HG02610 (cell line): ENCODE measurements around the gene RIMS3.
"Not testable (repeated sequence)": the region's sequence is repeated elsewhere in the genome, so short reads cannot be mapped to it uniquely, and the experiment has no call there.

ENCODE experiments used
- ATAC-seq: cut with Tn5 transposase; IDR thresholded peaks from one replicate; pipeline ENCODE4 v1.9.1; 2021; ENCODE audit warnings: mild to moderate bottlenecking, moderate library complexity; ENCODE audit not compliant: unreplicated experiment

Gene RIMS3

DNA sequence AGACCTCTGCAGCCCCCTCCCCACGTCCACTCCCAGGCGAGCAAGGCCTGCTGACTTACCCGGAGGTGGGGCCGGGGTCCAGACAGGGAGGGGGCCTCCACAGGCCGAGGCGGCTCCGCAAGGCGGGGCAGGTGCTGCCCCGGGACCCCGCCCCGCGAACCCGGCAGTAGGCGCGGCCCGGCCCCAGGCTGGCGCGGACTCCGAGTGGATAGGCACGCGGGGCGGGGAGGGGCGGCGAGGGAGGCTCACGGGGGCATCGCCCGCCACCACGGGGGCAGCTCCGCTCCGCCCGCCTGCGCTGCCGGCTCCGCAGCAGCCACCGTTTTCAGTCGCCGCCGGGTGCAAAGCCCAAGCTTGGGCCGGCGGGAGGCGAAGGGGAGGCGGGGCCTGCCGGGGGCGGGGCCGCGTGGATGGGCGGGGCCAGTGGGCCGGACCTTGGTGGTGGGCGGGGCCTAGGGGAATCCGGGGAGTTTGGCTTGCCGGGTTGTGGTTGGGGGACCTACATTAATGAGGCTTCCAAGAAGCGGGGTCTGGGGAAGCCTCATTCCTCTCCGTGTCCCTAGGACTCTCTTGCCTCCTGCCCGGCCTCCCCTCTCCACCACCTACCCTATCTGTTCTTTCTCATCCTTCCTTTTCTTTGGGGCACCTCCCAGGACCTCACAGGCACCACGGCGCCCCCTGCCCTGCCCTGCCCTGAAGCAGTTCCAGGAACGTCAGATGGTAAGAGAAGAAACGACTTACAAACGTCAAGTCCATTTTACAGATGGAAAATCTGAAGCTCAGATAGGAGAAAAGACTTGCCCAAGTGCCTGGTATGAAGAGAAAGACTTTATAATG lies at the start of gene RIMS3:
Gene RIMS3, minus strand, starts transcription at position 348 of the 837 bp plus-strand sequence. CDS start 23,757 bp downstream, outside the sequence.
- ATAC-seq, result peak; percentile 78

GRCh38 chr1:40712997-40713396 lies 47.5 kb upstream of the RIMS3 start:
- ATAC-seq, result no peak

DNA sequence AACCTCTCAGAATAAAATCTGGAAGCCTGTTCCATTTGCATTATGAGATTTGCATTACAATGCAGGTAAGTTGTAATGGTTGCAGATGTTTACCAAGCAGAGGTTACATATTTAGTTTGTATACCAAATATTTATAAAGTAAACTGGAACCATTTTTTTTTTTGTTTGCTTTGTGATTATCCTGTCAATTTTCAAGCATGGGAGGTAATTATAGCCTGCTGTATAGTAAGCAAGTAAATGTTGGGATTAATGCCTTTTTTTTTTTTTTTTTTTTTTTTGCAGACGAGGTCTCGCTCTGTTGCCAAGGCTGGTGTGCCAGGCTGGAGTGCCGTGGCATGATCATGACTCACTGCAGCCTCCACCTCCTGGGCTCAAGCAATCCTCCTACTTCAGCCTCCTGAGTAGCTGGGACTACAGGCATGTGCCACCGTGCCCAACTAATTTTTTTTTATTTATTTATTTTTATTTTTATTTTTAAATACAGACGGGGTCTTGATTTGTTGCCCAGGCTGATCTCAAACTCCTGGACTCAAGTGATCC lies 47.0 kb upstream of the RIMS3 start:
- ATAC-seq, result no peak

- ATAC-seq, result no peak
Observed at GRCh38 chr1:40711465-40712404, 46.3 kb upstream of the RIMS3 start.

DNA sequence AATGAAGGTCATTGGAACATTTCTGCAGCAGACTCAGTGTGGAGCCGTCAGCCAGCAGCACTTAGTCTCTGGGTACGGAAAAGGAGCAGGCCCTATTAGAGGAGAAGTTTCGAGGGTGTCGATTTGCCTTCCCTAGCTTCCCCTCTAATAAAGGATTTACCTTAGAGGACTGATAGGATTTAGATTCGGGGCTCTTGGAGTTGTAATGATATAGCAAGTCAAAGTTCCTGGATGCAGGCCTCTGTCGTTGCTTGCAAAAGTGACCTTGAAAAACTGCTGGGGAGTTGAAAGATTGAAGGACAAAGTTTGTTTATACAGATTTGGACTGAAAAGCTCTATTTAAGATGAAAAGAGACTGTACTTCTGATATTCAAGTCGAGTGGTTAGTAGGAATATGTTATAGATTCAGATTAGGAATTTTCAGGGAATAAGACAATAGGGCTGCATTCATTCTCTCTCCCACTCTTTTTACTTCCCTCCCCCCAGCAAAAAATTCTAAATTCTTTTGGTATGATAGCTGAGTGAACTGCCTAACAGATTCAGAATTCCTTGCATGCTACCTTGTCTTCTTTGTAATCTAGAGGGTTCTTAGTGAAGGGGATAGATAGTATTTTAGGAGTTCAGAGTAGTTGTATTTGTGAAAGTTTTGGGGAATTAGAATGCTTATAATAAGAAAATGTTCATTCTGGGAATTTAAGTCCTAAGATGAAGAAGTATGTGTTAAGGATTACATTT lies 45.3 kb upstream of the RIMS3 start:
- ATAC-seq, result no peak

GRCh38 chr1:40709802-40710278 lies 44.4 kb upstream of the RIMS3 start:
- no peak for ATAC-seq

DNA sequence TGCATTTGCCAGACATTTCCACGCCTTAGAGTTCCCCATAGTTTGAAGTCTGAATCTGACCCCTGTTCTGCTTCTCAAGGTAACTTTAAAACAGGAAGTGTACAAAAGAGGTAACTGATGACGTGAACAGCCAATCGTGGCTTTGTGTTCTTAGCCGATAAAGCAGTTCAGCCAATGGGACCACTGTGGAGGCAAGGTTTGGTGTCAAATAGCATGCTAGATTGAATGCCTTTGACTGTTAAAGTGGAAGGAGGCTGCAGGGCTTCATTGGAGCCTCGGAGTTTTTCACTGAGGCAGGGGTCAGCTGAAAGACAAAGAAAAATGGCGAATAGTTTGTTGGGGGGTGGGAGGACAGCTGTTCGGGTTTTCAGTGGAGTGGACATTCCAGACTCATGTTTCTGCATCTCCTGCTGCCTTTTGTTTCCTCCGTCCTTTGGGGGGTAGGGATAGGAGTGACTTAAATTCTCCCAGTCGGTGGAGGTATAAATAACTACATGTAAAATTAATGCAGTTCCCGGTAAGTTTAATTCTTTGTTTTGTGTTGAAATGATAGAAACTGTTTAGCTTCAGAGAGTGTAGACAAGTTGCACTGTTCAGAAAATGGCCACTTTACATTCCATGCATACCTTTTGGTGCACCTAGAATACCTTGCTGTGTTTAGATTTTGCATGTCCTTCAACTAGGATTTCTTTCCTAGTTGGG lies 43.8 kb upstream of the RIMS3 start:
- peak; percentile 95 for ATAC-seq

- peak; percentile 64 for ATAC-seq
Observed at GRCh38 chr1:40708750-40709099, 43.2 kb upstream of the RIMS3 start.

DNA sequence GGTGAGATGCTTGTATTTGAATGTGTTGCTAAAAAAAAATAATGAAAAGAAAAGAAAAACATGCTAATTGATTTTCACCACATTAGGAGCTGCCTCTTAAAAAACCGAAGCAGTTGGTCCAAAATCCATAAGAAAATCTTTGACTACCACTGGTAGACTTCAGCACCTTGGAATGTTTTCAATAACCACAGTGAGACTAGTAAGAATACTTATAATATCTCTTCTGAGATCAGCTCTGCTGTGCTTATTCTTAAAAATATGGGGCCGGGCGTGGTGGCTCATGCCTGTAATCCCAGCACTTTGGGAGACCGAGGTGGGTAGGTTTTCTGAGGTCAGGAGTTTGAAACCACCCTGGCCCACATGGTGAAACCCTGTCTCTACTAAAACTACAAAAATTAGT lies 41.1 kb upstream of the RIMS3 start:
- no peak for ATAC-seq

DNA sequence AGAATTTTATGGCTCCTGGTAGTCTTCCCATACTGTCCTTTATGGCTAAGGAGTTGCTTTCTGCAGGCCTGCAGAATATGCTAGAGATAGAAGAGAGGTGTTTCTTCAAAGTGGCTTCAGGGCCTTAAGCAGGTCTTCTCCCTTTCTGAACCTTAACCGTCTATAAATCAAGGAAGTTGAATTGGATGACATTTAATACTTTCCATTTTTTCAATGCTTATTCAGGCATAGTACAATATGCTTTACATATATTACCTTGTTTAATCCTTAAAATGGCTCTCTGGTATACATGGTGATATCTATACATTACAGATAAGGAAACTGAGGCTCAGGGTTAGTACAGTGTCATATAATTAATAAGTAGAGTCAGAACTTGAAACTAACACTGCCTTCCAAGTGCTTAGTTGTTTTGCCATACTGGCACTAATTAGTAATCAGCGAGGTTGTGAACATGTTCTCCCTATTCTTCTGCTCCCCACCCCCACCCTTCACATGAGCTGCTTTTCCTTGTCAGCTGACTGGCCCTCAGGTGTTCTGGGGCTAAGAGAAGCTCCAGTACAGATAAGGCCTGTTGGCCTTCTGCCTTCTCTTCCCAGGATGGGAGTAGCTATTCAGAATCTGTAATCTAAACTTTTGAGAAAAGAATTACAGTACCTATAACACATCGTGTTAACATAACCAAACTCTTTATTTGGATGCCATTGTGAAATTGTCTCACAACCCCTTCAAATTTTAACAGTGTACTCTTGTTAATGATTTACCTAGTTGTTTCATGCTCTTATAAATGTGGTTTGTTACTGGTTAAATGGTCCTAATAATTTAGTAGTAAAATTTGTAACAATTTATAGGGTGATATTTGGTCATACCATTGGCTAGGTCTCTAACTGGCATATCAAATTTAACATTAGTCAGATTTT lies 39.6 kb upstream of the RIMS3 start:
- ATAC-seq, result no peak

DNA sequence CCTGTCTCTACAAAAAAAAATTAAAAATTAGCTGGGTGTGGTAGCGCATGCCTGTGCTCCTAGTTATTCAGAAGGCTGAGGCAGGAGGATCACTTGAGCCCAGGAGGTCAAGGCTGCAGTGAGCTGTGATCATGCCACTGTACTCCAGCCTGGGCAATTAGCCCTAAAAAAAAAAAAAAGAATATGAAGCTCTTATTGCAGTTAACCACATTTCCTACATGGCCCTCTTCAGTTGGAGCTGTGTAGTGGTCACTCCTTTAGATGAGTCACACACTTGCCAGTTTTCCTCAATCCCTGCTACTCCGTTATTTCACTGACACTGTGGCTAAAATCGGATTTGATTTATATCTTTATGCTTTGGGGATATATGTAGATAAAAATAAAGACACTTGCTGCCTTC lies 37.8 kb upstream of the RIMS3 start:
- ATAC-seq, result no peak

GRCh38 chr1:40702810-40703209 lies 37.3 kb upstream of the RIMS3 start:
- ATAC-seq, result not testable (repeated sequence)

- ATAC-seq, result no peak
Observed at GRCh38 chr1:40701684-40702083, 36.2 kb upstream of the RIMS3 start.

DNA sequence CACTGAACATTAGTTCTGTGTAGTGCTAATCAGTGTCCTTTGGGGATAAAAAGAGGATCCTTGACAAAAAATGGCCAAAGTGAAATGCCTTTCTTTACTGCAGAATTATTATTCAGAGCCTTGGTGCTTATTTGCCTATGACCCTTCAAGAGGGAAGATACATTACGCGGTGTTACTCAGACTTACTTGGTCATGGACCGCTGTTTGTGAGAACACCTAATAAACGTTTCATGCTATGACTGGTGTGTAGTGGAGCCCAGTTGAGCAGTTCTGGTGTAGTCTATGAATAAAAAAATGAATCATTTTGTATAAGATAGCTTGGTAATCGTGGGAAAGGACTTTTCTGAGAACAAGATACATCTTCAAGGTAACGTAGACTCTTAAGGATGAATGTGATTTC lies 34.3 kb upstream of the RIMS3 start:
- peak; percentile 95 for ATAC-seq

- no peak for ATAC-seq
Observed at GRCh38 chr1:40697436-40697835, 32.0 kb upstream of the RIMS3 start.

- no peak for ATAC-seq
Observed at GRCh38 chr1:40696294-40696693, 30.8 kb upstream of the RIMS3 start.

DNA sequence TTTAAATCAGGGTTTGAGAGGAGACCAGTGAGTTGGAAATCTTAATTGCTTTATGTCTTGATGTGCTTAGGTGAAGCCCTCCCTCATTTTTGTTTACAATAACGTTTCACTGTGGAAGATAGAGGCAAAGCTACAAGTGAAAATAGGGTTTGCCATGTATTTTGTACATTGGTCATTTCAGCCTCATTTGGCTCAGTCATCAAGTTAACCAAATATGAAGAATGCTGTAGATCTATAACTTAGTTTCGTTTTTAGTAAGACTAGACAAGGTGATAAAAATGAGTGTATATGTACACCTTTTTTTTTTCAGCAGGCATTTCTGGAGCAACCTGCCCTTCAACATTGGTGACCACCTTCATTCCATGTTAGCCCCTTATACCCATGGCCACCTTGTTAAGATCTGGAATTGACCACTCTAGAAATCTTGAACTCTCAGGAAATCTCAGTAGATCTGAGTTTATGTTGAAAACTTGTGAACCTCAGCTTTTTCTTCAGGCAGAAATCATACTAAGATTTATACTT lies 28.9 kb upstream of the RIMS3 start:
- ATAC-seq, result no peak

DNA sequence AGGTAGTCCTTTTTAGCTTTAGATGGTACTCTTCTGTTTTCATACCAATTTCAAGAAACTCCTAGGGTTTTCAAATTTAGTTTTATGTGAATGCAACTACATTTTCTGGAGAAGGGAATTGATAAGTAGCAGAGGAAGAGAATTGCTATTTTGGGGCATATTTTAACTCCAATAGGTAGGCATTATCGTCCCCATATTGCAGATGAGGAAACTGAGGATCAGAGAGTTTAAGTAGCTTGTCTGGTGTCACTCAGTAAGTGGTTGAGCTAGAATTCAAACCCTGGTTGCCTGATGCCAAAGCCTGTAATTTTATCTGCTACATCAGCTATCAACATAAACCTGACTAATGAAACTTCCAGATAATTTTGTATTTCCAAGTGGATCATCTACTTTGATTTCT lies 27.9 kb upstream of the RIMS3 start:
- ATAC-seq, result no peak

DNA sequence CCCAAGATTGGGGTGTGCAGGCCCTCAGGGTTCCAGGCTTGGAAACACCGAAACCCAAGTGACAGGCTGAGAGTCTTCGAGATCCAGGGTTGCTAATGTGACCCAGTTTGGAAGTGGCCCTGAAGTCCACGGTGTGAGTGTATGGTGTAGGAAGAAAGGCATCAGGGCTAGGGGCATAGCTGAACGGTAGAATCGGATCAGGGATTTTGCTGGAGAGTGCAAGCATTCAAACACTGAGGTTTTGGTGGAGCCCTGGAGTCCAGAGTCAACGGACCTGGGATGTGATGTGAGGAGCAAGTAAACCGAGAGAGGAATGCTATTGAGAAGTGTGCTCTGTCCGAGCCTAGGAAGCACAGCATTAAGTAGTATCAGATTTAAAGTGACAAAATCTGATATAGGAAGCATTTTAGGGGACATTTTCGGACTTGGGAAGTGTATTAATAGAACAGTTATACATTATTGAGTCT lies 27.0 kb upstream of the RIMS3 start:
- peak; percentile 8 for ATAC-seq
